ENCODE data around the gene OPCML.

DNA sequence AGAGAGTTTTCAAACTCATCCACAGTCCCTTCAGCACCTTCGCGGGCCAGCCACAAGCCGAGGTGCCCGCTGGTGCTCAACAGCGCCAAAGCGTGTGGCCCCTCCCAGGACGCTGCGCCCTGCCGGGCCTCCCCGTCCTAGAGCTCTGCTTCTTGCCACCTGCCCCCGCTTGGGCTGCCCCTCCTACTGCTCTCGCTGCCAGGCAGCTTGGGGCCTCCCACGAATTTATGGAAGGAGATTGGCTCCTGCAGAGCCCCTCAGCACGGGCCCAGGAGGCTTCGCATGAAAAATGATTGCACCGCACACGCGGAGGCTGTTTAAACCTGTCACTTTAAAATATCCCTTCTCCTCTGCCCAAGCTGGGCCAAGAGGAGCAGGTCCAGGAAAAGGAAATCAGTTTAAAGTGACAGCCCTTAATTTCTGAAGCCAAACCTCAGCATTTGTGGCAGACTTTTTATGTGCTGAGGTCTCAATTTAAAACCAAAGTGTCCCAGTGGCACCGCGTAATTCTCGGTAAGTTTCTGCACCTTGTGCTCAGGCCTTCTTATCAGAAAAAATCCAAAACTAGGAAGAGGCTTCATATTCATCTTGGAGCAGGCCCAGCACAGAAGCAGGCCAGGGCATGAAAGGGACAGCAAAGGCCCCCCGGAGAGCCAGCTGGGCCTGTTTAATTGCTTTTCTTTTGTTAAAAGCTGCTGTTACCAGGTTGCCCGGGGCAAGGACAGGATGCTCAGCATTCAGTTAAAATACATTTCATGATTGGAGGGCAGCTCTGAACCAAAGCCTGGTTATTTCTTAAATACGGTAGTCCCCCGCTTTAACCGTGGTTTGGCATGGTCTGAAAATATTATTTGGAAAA, 303.6 kb downstream of the OPCML start:
- TF ChIP-seq CTCF (IDR thresholded peaks at IDR 0.05; ENCODE audit: insufficient read depth, low read length, poor library complexity, severe bottlenecking) (no peak), EZH2phosphoT487 (conservative IDR thresholded peaks at IDR 0.05; ENCODE audit: low read length) (no peak)
